ENCODE data around the gene ARAP2.

Gene ARAP2

DNA sequence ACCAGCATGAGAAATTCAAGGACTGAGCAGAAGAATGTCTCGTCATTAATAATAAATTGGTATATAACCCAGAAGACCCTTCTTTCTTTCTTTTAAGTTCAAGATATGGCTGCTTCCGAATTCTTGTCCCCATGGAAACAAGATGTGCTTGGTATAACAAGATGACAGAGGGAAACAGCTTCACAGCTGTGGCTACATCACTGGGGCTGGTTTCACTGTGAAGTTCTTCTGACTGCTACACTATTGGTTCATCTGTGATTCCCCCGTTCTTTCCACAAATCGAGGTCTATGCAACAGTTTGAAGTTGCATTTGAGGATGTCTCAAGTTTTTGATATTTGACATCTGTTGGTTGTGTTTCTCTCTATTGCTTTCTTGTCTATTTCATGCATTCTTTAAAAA lies 24.8 kb upstream of the ARAP2 start:
- DNase-seq: no peak
- in situ Hi-C loops (cut with HindIII; ENCODE audit: low pct_ligation_motif_present, low pct_unique_long_range_greater_than_20kb, low sequenced_read_pairs): no loop called here

DNA sequence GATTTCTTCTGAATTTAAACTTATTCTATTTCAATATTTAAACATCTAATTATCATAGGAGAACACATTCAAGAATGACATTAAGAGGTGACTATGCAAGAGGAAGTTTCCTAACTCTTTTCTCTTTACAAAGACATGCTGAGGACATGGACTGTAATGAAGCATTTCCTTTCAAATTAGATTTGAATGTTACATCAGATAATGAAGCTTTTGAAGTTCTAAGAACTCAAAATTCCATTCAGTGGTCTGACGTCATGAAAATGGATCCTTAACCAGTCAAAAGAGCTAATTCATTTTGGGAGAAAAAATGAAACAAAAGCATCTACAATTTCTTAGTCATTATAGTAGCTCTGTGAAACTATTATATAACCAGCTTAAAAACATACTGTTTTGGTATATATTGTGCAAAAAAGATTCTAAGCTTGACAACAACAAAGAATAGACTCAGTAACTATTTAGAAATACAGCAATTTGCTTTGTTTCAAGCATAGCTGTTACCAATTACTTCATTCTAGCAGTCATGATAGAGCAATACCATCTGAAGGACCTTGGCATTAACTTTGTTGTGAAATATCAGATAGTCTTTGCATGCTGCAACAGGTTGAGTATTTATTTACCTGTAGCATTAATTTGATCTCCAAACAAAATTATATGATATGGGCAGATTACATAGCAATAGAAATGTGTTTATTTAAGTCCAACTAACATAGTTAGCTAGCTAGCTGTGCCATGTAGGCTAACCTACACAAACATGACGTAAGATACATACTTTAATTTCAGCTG lies 23.4 kb upstream of the ARAP2 start:
- DNase-seq: no peak
- in situ Hi-C loops (cut with HindIII; ENCODE audit: low pct_ligation_motif_present, low pct_unique_long_range_greater_than_20kb, low sequenced_read_pairs): no loop called here

DNA sequence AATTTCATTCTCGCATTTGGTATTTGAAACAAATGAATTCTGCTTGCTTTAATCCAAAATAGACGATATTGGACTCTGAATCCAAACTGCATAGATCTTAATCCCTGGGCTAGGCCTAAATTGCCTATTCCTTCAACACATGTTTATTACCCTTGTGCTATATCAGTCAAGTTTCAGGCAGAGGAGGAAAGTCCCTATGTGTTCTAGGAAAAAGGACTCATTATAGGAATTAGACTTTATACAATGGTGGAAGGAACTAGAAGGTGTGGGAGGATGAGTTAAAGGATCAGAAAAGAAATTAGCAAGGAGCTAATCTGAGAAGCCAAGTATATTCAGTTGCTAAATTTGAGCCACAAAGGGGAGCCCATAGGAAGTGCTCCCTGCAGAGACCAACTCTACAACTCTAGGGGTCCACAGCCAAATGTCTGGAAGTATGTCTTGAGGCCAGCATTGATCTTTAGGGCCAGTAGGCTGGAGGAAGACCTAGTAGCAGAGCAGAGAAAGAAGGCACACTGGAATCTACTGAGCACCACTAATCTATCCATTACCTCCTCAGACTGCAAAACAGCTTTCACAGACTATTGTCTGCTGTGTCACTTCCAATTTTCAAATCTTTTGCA lies 20.0 kb upstream of the ARAP2 start:
- DNase-seq: no peak
- in situ Hi-C loops (cut with HindIII; ENCODE audit: low pct_ligation_motif_present, low pct_unique_long_range_greater_than_20kb, low sequenced_read_pairs): no loop called here

DNA sequence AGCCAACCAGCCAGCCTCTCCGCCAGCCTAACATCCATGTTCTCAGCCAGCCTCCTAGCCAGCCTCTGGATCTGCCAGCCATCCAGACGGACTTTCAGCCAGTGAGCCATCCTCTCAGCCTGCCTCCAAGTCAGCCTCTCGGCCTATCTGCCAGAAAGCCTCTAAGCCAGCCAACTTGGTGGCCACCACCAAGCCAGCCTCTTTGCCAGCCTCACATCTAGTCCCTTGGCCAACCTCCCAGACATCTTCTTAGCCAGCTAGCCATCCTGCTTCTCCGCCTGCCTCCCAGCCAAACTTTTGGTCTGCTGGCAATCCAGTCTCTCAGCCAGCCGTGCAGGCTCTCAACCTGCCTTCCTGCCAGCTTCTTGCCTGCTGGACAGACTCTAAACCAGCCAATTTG lies 16.4 kb upstream of the ARAP2 start:
- in situ Hi-C loops (cut with HindIII; ENCODE audit: low pct_ligation_motif_present, low pct_unique_long_range_greater_than_20kb, low sequenced_read_pairs): no loop called here
- no peak for DNase-seq

DNA sequence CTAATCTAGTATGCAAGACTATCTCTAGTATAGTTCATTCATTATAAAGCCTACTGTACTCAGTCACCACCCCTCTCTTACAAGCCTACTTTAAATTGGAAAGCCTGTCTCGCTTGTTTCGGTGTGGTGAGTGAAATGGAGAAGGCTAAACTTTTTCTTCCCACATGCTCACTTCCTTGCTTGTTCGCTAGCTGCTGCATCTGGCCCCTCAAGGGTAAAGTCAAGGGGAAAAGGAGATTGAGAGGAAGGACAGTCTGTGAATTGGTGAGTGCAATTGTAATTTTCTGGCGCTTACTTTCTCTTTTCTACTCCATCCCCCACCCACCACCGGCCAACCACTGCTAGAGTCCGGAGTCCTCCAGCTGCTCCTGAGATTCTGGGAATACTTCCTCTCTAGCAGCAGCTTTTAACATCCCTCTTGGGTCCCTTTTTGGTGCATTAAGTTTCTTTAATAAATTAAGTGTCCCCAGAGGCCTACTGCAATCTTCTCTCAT lies 12.1 kb upstream of the ARAP2 start:
- in situ Hi-C loops (cut with HindIII; ENCODE audit: low pct_ligation_motif_present, low pct_unique_long_range_greater_than_20kb, low sequenced_read_pairs): no loop called here
- DNase-seq: no peak

DNA sequence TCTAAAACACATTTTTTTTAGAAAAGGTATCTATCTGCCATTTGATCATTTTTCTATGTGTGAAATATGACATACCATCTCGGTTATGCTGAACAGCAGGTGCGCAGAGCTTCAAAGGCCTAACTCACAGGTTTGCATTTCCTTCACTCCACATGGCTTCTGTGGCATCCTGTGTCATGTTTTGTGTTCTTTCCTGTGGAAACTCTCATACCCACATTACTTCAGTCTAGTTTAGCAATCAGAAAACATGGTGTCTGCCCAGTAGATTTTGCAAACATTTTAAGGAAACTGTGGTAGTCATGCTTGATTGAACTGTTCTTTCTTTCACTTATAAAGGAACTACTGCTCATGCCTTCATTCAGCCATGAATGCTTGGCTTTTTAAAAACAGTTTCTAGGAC lies 11.3 kb upstream of the ARAP2 start:
- no peak for DNase-seq

DNA sequence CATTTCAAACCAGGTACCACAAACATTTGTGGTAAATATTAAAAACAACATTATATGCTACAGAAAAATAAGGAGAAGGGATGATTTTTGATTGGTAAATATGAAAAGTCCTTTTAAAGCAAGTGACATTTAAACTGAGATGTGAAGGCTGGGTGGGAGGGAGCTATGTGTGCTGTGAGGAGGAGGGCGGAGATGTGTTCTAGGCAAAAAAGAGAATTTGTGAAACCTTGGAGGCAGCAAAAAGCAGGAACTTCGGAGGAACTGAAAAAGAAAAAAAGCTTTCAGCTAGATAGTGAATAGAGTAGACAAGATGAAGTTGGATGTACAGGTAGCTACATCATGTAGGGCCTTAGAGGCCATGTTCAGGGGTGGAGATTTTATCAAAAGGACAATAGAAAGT lies 10.1 kb upstream of the ARAP2 start:
- DNase-seq: no peak
- in situ Hi-C loops (cut with HindIII; ENCODE audit: low pct_ligation_motif_present, low pct_unique_long_range_greater_than_20kb, low sequenced_read_pairs): no loop called here

More for the DNA sequence above, 11.3 kb upstream of the ARAP2 start:
- in situ Hi-C loops (cut with HindIII; ENCODE audit: low pct_ligation_motif_present, low pct_unique_long_range_greater_than_20kb, low sequenced_read_pairs): no loop called here

DNA sequence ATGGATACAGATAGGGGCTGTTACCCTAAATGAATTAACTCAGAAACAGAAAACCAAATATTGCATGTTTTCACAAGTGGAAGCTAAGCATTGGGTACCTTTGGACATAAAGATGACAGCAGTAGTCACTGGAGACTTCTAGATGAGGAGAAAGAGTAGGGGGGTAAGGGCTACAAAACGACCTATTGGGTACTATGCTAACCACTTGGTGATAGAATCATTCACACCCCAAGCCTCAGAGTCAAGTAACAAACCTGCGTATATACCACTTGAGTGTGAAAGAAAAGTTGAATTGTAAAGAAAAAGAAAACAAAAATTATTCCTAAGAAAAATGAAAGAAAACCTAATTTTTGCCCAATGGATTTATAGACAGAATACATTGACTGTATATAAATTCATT lies 7.7 kb upstream of the ARAP2 start:
- DNase-seq: no peak
- in situ Hi-C loops (cut with HindIII; ENCODE audit: low pct_ligation_motif_present, low pct_unique_long_range_greater_than_20kb, low sequenced_read_pairs): no loop called here

DNA sequence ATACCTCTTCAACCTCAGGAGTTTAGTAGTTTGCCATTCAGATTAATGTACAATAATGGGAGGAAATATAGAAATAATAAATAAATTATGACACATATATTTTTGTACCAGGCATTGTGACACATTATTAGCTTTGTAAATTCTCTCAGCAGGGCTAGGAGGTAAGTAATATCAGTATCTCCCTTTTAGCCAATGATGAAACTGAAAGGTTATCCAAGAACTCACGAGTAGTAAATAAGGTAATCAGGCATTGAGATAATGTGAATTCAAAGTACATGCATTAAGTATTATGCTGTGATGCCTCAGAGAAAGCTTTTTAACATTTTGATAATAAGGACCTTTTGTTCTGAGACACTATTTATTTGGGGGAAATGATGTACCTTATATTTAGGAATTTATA lies 5.3 kb upstream of the ARAP2 start:
- no peak for DNase-seq
- in situ Hi-C loops (cut with HindIII; ENCODE audit: low pct_ligation_motif_present, low pct_unique_long_range_greater_than_20kb, low sequenced_read_pairs): no loop called here

DNA sequence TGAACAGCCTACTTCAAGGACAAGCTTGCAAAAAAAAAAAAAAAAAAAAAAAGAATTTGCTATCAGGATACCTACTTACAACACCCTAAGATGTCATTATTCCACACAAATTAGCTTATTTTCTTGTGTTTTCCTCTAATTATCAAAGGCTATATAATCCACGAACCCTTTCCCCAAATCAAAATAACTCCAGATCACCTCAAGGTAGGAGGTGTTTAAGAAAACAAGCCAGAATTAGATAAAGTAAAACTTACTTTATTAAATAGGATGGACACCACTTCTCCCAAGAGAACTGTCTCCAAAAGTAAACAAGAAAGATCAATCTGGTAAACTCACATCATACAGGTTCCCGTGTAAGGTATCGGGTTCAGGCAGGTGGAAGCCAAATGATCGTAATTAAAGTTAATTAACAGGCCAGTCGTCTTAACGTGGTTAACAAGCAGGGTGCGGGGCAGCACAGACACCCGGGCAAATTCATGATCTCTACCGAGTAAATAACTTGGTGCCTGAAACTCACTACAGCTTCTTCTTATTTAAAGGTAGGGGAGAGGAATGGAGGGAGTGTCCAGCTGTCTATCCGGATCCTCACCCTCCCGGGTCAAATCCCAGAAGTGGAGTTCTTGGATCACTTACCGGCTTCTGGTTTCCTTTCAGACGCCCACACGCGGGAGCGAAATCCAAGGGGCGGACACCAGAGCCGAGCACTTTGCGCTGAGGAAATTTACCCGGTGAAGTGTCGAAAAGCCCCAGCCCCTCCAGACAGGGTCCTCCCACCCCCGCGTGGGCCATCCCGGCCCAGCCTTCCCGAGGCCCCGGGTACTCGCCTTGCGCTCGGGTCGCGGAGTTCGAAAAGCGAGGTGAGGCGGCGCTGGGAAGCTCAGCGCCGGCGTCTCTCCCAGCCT lies 708 bp downstream of the ARAP2 start:
- DNase-seq: peak; percentile 59
- in situ Hi-C loops (cut with HindIII; ENCODE audit: low pct_ligation_motif_present, low pct_unique_long_range_greater_than_20kb, low sequenced_read_pairs): no loop called here

DNA sequence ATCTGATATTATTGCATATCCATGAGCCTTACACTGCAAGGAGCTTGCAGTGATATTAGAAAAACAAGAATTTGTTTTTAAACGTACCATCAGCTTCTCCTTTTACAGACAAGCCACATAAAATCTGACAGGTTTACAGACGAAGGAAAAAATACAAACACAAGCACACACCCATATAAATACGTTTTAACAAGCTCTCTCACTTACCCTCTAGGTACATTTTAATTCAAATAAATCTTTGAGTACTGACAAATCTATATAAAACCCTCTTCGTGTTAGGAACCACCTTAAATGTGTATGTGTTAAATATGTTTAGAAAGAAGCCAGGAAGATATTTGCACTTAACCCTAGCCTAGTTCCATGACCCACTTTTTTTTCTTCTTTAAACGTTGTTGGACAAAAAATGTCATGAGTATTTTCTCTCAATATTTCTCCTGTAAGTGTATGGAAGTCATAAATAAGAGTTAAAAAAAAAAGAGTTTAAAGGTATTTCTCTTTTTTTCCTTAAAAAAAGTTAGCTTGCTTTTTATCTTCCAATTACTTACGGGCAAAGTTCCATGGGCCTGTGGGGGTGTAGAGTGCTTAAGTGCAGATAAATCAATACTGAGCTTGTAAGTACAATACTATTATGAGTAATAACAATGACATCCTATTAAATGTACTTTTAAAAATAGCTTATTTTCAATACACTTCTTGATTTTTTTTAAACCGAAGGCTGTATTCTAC lies 1.5 kb downstream of the ARAP2 start:
- in situ Hi-C loops (cut with HindIII; ENCODE audit: low pct_ligation_motif_present, low pct_unique_long_range_greater_than_20kb, low sequenced_read_pairs): no loop called here
- DNase-seq: peak; percentile 9

DNA sequence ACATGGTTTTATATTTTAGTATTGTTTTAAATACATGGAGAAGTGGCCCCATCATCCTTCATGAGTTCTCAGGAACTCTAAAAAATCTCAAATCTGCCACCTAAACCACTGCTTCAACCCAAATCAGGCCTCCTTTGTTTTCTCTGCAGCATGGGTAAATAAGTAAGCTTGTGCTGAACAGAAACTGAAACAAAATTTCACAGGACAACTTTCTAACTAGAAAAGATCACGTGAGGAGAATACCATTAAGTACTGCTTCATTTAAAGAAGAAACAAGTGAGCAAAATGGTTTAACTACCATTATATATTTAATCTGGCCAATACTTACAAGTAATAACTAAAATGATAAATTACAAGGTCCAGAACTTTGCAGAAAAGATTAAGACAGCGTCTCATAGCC lies 2.5 kb downstream of the ARAP2 start:
- DNase-seq: peak; percentile 66
- in situ Hi-C loops (cut with HindIII; ENCODE audit: low pct_ligation_motif_present, low pct_unique_long_range_greater_than_20kb, low sequenced_read_pairs): no loop called here

DNA sequence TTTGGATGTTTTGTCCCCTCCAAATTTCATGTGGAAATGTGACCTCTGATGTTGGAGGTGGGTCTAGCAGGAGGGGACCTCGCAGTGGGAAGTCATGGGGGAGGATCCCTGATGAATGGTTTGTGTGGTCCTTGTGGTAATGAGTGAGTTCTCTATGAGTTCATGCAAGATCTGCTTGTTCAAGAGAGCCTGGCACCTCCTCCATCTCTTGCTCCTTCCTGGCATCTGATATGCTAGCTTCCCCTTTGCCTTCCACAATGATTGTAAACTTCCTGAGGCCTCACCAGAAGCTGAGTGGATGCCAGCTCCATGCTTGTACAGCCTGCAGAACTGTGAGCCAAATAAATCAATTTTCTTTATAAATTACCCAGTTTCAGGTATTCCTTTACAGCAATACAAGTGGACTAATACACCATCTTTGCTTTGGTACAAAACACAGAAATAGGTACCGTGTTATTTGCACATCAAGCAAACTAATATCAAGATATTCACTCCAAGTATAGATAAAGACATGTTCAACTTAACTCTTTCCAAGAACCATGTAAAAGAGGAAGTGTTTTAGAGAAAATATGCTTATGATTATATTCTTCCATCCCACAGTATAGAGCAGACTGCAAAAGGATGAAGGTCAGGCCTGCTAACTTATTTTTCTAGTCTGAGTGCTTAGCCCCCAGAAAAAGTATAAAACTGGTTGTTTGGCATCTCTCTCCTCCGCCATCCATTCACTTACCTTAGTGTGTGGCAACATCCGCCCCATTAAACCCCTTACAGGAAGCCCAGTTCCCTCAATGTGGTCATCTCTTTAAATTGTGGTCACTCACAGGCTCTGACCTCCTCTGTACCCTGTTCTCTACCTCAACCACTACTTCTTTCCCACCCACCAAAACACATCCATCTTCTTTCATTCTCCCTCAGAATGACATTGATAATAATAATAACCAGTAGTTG lies 6.7 kb downstream of the ARAP2 start:
- in situ Hi-C loops (cut with HindIII; ENCODE audit: low pct_ligation_motif_present, low pct_unique_long_range_greater_than_20kb, low sequenced_read_pairs): no loop called here

DNA sequence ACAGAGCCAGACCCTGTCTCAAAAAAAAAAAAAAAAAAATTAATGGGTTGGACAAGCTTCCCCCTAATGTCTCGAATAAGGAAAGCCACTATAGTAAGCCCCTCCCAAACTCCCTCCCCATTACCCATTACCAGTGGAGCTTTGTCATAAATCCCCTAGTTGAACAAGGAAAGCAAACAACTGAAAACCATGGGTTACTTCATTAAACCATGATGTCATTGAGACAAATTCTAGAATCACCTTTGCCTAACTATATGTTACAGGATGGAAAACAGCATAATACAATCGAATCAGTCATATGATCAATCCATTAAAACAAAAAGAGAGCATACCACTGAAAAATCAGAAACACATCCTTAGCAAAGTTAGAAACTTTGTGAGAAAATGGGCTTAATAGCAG lies 8.2 kb downstream of the ARAP2 start:
- in situ Hi-C loops (cut with HindIII; ENCODE audit: low pct_ligation_motif_present, low pct_unique_long_range_greater_than_20kb, low sequenced_read_pairs): no loop called here
- DNase-seq: no peak

More for the DNA sequence above, 6.7 kb downstream of the ARAP2 start:
- no peak for DNase-seq

DNA sequence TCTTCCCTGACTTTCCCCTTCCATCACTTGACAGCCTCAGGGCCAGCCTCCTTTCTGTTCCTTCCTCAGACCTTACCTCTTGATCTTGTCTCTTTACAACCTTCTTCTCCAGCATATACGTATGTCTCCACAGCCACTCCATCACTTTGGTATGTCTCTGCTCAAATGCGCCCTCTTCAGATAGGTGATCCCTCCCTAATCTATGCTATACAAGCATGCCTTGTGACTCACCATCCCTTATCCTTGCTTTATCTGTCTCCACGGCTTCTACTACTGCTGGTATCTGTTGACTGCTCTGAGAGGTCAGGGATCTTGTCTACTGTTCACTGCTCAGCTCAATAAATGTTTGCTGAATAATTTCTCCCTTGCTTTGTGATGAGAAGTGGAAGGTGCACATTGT lies 9.0 kb downstream of the ARAP2 start:
- peak; percentile 25 for DNase-seq
- in situ Hi-C loops (cut with HindIII; ENCODE audit: low pct_ligation_motif_present, low pct_unique_long_range_greater_than_20kb, low sequenced_read_pairs): no loop called here

DNA sequence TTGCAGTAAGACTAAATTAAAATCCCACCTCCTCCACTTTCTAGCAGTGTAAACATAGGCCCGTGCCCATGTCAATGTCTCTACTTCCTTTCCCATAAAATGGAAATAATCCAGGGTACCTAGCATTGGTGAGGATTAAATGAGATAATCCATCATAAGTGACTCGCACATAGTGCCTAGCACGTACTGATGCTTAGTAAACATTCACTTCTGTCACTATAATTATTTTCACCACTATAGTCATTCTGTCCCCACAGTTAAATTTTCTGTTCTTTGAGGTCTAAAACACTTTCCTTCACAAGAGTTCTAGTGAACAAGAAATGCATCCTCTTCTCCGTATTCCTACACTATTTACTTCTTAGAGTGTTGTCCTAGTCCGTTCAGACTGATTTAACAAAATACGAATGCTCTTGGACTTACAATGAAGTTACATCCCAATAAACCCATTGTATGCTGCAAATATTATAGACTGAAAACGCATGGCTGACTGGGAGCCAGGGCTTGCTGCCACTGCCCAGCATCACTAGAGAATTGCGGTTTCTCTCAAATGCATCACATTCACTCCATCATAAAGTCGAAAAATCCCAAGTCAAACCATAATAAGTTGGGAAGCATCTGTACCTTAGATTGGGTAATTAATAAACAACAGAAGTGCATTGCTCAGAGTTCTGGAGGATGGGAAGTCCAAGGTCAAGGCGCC lies 10.6 kb downstream of the ARAP2 start:
- in situ Hi-C loops (cut with HindIII; ENCODE audit: low pct_ligation_motif_present, low pct_unique_long_range_greater_than_20kb, low sequenced_read_pairs): no loop called here
- DNase-seq: no peak

DNA sequence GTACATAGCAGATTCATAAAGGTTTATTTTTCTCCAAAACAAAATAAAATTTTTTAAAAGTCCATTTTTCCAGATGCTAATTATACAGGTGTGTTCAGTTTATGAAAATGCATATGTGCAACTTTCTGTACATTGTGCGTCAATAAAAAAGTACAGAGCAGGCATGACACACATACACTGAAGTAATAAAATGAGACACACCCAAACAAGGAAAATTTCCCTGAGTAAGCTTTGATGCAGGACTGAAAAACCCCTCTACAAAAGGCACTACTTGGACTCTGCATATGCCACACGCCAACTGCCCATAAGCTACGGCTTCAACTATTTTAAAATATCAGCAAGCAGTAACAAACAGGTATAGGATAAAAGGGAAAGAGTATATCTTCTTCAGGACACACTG lies 13.8 kb downstream of the ARAP2 start:
- in situ Hi-C loops (cut with HindIII; ENCODE audit: low pct_ligation_motif_present, low pct_unique_long_range_greater_than_20kb, low sequenced_read_pairs): no loop called here
- DNase-seq: no peak
